Putamen (tissue), 1 donor: ENCODE data around the gene ADAMTS3.

ENCODE experiments used
- DNase-seq: peaks from one replicate; pipeline ENCODE4 v3.0.0-alpha.2; 2016; ENCODE audit warnings: low spot score

The ADAMTS3 gene

DNA sequence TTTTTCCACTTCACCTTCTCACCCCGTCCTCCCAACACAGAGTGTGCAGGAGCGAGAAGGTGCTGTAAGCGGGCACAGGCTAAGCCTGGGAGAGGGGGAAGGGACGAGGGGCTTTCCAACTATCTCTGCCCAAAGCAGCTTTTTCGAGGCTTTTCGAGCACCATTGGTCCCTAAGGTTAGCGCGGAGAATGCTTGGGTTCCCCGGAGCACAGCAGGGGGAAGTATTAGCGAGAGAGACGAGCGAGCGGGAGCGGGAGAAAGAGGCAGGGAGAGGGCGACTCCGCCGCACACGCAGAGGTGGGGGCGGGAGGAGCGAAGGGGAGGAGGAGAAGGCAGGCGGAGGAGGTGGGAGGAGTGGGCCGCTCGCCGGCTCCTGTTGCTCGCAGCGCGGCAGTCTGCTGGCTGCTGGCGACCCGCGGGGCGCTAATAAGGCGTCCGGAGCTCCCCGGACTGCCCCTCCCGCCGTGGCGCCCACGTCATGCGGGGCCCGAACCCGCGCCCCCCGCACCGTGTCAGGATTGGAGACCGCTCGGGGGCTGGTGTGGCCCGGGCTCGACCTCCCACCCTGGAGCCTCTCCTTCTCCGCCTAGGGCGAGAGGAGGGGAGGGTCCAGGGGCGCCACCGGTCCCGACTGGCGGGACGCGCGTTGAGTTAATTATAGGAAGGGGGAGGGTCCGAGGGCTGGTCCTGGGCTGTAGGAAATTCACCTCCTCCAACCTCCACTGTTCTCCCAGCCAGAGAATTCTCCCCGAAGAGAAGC, at the start of gene ADAMTS3:
Gene ADAMTS3 (minus strand): TSS at position 263 of the 760 bp plus-strand sequence. CDS start 459 bp downstream, outside the sequence.
- no peak for DNase-seq

DNA sequence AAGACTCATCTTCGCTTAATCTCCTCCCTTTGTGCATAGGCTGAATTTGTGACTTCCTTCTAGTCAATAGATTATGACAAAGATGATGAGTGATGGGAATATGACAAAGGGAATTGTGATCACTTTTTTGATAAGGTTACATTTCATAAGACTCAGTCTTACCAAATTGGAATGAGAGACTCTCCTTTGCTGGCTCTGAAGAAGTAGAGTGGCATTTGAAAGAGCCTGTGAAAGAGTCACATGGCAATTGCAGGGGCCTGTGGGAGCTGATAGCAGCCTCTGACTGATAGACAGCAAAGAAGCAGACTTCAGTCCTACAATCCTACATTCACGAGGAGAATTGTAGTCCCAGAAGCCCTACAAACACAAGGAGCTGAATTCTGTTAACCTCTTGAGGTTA, 44.9 kb upstream of the ADAMTS3 start:
- no peak for DNase-seq

DNA sequence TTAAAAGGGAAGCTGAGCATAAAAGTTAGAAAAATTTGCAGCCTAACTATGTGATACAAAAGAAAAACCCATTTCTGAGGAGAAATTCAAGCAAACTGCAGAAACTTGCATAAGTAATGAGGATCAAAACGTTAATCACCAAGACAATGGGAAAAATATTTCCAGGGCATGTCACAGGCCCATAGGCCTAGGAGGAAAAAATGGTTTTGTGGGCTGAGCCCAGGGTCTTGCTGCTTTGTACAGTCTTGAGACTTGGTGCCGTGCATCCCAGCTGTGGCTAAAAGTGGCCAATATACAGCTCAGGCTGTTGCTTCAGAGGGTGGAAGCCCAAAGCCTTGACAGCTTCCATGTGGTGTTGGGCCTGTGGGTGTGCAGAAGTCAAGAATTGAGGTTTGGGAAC, 37.7 kb upstream of the ADAMTS3 start:
- DNase-seq = no peak

DNA sequence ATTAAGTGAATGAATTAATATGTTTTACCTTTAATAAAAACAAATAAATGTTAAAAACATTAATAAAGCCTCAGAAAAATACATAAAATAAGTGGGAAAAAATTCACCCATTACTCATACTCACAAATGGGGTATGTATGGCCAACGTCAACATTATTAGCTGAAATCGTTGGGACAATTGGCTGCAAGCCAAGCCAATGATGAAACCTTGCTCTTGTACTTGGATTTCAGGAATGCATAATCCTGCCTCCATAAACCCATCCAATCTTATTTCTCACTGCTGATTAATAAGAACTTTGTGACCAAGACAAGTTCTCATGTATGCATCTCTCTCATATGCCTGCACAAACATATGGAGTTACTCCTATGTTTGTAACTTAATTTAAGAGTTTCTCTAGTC, 35.3 kb upstream of the ADAMTS3 start:
- no peak for DNase-seq

DNA sequence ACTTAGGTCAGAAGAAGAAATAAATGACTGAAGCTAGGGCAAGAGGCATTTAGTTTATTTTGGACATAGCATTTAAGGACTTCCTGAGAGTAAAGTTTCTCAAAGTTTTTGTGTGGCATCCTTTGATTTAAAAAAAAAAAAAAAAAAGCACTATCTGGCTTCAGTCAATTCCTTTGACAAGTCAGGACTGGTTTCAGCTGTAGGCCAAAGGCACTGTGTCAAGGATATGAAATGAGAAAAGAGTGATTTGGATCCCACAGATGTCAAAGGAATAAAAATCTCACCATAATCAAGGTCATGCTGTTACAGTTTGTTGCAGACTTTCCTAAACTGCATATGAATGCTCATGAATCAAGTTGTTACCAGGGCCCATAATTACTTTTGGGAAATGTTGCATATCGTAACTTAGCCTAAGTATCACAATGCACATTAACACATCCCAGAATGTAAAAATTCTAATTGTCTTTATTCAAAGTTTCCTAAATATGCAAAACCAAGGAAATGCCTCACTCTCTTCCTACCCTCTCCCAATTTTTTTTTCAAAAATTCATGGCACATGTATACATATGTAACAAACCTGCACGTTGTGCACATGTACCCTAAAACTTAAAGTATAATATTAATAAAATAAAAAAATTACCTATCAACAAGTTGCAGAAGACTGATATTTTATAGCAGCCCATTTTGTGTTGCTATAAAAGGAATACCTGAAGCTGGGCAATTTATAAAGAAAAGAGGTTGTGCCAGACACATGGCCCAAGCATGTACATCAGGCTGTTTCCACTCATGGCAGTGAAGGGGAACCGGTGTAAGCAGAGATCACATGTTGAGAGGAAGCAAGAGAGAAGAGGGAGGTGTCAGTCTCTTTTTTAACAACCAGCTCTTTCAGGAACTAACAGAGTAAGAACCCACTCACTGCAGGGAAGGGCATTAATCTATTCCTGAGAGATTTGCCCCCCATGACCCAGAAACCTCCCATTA, 33.7 kb upstream of the ADAMTS3 start:
- DNase-seq = no peak

DNA sequence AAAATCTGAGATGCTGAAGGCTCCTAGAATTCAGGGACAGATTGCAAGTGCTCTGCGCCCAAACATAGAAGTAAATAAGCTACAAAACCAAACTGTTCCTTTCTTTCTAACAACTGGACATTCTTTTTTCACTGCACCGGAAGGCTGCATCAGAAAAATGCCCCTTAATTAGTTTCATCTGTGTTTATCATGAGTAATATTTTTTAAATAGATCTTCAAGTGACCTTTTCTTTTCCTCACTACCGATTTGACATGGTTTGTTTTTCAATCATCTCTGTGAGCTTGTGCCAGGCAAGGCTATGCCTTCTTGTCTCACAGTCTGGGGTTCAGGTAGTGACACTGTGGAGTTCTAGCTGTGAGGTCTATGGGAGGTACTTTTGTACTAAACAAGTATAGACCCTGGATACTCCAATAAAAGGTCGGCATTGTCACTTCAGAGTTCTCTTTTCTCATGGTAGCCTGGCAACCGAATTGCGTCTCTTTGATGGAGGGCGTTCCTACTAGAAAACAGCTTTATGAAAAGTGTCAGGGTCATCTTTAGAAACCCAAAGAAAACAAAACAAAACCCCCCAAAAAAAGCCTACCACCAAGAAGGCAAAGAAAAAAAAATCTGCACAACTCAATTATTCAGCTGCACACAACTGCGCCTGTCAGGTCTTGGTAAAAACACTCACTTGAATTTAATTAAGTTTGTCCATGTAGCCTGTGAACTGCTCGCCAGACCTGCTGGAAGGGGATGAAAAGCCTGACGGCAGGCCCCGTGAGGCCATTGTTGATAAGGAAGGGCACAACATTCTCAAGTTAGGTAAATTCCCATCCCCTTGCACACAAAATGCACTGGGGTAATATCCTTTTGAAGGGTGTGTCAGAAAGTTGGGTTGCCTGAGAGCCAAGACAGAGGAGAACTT, 22.8 kb upstream of the ADAMTS3 start:
- no peak for DNase-seq

DNA sequence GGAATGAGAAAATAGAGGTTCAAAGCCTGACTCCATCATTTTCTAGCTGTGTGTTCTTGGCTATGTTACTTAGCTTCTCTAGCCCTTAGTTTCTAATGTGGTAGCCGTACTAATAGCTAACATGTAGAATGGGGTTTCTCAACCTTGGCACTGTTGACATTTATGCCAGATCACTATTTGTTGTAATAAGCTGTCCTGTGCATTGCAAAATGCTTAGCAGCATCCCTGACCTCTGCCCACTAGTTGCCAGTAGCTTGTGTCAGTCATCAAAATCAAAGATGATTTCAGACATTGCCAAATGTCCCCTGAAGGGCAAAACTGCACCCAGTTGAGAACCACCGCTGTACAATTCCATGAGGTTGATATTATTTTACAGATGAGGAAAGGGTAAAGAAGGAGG, 18.3 kb upstream of the ADAMTS3 start:
- no peak for DNase-seq

DNA sequence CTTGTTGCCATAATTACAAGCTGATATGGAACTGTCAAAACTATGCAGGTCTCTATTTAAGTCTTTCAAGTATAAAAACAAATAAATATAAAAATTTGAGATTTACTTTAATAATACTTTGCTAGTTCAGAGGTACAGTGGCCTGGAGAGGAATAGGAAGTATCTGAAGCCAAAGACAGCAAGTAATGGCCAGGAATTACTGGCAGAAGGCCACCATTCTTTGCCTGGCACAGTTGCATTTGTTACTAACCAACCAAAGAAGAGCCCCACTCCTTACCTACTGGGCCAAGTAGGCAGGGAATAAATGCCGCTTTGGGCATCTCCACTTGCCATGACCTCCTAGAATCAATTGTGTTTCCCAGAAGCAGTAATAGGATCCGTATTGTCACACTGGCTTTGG, 13.8 kb upstream of the ADAMTS3 start:
- no peak for DNase-seq

DNA sequence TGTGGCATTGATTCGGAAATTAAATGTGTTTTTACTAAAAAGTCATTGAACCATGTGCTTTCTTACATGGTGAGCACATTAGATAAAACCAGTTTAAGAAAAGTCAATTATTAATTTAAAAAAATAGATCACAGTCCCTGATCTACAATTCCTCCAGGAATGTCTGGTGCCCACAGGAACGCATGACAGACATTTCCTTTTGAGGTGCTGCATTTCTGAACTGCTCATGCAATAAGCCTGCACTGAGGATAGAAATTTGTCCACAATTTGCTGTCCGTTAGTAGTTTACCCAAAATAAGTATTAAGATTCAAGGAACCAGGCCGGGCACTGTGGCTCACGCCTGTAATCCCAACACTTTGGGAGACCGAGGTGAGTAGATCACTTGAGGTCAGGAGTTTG, 8.2 kb upstream of the ADAMTS3 start:
- no peak for DNase-seq

DNA sequence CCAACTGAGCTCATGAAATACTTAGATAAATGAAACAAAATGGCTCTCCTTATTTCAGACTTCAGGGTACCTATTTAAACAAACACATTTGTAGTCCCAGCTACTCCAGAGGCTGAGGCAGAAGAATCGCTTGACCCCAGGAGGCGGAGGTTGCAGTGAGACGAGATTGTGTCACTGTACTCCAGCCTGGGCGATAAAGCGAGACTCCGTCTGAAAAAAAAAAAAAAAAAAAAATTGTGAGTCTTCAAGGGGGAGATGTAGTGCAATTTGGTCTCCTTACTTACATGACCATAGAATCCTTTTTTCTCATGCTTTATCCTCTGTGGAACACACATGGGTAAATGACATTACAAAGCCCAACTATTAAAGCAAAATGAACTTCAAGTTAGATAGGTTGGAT, 2.3 kb upstream of the ADAMTS3 start:
- no peak for DNase-seq

DNA sequence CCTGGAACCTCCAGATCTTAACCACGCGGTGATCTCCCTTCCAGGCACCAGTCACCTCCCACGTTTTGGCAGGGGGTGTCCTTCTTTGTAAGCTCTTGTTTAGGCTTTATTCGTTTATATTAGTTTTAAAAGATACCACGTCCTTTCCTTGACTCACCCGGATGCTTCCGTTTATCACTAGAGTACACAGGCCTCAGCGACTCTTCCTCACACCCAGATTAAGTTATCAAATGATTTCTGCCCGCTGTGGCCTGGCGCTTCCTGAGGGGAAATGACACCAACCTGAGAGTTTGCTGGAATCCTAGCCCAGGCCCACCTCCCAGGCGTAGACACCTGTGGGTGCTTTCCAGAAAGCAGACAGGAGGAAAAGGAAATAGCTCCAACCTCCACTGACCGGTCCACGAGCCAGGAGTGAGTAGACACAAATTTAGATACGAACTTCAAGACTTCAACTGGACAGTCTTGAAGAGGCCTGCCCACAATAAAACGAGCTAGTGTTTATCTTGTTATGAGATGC, 756 bp upstream of the ADAMTS3 start:
- DNase-seq = no peak

DNA sequence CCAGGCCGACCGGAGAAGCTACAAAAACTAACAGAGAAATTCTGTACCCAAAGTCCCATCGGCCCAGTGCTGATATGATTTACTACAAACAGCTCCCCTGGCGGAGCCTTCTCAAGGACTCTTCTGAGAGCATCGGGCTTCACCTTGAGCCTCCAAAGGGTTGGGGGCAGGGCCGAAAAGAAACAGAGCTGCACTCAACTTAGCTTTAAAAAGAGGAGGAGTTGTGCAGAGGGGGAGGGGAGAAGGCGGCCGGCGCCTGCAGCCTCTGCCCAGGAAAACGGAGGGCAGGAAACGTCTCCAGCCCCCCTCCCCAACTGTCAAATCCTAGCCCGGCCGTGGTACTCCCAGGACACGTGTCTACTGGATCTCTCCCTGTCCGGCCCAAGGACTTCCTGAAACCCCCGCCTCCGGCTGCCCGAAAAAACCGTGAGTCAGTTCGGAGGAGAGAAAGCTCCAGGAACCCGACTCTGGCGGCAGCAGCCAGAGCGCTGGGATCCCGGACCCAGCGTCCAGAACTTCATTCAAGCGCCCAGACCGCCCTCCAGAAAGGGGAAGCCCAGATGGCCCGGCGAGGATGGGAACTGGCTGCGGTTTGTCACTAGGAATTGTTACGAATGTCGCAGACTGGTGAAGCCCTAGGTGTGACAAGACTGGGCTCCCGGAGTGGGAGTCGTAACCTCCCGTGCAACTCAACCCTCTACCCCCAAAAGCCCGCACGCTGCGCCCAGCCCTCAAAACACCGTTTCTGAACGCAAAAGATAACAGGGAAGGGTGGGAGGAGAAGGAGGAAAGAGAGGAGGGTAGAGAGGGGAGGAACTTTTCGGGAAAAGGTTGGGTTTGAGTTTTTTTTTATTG, 973 bp downstream of the ADAMTS3 start:
- peak; percentile 60 for DNase-seq

DNA sequence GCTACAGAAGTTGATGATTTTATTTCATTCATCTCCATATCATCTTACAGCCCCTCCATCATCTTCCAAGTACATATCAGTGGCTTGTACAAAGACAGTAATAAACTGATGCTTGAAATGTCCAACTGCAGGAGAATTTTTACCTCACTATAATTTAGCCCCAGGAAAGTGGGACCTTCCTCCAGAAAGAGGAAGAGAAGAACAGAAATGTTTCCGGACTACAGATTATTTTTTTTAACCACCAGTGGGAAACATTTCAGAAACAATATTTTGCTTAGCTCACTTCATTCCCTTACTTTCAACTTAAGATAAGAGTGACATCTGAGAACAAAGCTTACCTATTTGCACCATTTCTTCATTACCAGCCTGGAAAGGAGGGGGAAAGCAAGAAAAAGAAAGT, 2.0 kb downstream of the ADAMTS3 start:
- no peak for DNase-seq

DNA sequence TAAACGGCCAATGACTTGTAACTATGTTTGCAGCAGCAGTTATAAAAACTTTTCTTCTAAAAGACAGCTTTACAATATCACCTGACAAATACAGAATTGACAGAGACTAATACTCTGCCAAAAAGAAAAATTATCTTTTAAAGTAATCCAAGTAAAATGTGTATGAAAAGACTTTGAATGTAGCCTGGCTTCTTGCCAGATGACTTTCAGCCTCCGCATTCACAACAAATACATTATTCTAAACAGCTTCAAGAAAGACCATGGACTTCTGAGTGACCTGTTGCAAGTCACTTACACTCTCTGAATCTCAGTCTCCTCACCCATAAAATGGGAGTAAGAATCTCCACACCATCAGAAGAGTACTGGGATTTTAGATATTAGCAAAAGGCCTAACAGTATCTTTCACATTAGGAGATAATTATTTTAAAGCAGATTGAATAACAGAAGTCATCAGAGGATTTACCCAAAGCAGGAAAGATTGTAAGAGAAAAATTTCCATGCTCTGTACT, 2.5 kb downstream of the ADAMTS3 start:
- no peak for DNase-seq

DNA sequence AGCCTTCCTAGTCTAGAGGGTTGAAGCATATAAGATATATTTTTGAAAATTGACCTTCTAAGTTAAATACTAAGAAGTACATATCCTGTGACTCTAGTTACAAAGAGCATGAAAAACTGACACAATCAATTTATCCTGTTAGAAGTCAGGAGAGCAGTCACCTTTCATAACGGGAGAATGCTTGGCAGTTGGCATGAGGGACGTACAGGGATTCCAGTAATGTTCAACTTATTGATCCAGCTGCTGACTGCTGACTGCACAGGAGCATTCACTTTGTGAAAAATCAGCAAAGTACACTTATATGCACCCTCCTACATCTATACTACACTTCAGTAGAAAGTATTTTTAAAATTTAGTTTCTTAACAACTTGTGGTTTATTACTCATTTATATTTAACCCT, 4.2 kb downstream of the ADAMTS3 start:
- DNase-seq = no peak

DNA sequence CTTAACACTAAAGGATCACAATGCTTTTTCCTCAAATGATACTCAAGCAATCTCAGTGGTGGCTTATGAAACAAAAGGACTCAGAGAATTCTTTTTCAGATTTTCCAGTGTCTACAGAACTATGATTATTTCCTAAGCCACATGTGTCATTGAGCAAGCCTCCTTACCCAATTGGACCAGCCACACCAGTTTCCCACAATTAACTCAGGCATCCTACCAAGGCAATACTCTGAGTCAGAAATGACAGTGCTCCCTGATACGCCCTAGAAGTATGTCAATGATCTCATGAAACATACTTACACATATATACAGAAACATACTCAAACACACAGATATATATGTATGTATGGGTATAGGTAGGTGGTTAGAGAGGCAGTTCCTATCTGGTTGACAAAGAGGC, 4.8 kb downstream of the ADAMTS3 start:
- no peak for DNase-seq

DNA sequence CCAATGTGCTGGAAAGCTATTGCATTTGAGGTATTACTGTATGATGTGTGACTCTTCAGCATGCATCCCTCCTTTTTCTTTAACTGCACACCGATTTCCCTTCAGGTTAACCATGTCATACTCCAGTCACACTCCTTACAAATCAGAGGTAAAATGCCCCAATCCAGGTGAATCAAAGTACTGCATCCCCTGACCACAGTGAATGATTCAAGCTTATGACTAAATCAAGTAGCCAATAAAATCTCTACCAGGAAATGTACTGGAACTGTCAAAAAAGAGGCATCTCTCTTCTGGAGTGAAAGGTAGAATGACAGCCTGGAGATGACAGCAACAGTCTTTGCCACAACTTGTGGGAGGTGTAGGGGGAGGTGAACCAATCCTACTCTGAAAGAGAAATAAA, 10.4 kb downstream of the ADAMTS3 start:
- DNase-seq = no peak

DNA sequence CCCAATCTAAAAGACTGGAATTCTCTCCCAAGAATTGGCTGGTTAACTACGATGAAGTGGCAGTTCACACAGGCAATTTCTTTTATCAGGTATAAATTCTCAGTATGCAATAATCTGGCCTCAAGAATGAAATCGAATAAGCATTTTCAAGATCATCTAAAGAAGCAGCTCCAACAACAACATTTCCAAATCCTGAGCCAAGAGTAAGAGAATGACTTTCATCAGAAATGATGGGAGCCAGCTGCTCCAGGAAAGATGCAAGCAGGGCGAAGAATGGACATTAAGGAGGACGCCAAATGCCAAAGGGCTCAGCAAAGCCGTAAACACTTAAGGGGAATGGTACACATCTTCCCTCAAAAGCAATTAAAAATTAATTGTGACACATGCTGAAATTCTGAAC, 12.0 kb downstream of the ADAMTS3 start:
- DNase-seq = no peak

DNA sequence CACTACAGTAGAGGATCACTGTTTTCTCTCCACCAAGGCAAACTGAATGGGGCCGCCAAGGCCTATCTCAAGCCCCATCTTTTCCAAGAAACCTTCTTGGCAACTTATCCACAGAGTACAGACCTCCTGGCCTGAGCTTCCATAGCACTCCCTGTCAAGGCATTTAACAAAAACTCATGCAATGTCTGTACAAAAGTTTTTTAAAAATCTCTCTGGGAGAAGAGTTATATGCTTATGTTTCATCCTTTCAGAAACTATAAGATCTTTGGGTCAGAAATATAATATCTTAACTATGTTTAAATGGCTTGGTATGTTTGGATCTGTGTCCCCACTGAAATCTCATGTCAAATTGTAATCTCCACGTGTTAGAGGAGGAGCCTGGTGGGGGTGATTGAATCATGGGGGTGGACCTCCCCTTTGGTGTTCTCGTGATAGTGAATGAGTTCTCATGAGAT, 13.6 kb downstream of the ADAMTS3 start:
- no peak for DNase-seq

DNA sequence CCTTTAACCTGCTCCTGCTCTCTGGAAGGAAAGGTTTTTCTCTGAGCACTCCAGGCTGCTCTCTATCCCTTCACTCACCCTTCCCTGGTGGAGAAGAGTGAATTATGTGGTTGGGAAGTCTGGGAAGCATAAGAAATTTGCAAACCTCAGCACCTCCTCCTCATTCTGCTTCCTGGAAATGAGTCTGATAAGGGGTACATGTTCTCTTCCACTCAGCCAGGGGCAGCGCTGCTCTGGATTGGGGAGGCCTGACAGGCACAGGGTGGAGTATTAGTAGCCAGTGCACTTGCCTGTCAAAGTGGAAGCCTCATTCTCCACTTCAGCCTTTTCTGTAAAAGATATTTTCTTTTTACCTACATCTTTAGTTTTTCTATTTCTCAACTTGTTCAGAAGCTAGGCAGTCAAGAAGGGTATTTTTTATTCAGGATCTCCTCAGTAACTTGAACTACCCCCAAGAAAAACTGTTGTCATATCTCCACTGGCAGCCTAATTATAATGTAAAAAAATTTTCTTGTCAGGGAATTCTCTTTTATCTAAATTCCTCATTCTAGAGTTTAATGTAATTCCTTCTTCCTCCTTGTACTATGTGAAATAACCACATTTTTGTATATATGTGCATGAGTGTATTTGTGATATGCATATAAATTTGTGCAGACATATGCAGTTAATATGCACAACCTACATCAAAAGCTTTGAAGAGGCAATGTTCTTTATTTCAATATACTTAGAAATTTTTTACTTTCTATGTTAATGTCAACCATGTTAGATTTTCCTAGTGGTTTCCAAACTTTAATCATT, 15.3 kb downstream of the ADAMTS3 start:
- no peak for DNase-seq
